PC-3 (cell line): ENCODE data around the gene SFN.

Source experiments
- EZH2 ChIP-seq: fragments of 300-600 bp; sonication (generic); IDR thresholded peaks from one replicate; pipeline ENCODE4 v1.6.1; 2017; ENCODE audit warnings: antibody characterized with exemption, mild to moderate bottlenecking, low read length; ENCODE audit not compliant: unreplicated experiment
- EZH2phosphoT487 ChIP-seq: fragments of 300-600 bp; sonication (generic); IDR thresholded peaks from 2 replicates; pipeline ENCODE4 v1.6.1; 2018; ENCODE audit warnings: mild to moderate bottlenecking, antibody characterized with exemption, low read length, borderline replicate concordance
- TF ChIP-seq, protein P1 (sequence below): fragments of 300-600 bp; sonication (generic); conservative IDR thresholded peaks from 2 replicates; pipeline ENCODE4 v1.5.1; 2017; ENCODE audit warnings: antibody characterized with exemption, low read depth, mild to moderate bottlenecking, low read length

DNA sequence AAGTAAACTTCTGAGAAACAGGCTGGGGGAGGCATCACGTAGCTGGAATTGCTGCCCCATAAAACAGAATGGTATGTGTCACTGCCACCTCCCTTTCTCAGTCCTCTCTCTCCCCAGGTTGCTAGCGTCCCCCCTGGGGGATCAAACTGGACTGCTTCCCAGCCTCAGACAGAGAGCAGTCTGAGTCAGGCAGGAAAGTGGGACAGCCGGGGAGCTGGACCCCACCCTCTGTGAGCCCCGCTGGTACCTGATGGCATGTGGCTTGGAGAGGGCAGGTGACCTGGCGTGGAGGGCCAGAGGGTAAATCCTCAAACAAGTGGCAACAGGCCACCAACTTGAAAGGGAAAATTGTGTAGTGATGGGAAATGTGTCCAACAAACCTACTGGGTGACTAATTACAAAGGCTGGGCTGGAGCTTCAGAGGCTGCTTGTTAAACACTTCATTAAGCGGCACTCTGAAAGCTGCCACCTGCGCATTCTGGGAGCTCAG is 1.0 kb upstream of the SFN start:
- TF ChIP-seq, protein P1, sequence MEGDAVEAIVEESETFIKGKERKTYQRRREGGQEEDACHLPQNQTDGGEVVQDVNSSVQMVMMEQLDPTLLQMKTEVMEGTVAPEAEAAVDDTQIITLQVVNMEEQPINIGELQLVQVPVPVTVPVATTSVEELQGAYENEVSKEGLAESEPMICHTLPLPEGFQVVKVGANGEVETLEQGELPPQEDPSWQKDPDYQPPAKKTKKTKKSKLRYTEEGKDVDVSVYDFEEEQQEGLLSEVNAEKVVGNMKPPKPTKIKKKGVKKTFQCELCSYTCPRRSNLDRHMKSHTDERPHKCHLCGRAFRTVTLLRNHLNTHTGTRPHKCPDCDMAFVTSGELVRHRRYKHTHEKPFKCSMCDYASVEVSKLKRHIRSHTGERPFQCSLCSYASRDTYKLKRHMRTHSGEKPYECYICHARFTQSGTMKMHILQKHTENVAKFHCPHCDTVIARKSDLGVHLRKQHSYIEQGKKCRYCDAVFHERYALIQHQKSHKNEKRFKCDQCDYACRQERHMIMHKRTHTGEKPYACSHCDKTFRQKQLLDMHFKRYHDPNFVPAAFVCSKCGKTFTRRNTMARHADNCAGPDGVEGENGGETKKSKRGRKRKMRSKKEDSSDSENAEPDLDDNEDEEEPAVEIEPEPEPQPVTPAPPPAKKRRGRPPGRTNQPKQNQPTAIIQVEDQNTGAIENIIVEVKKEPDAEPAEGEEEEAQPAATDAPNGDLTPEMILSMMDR, result no peak
- TF ChIP-seq EZH2 (no peak), EZH2phosphoT487 (no peak)
